Measurements from ENCODE around the gene DICER1. TPM values are rescaled to one million over a fixed set of nuclear protein-coding genes. Genes with fewer than 3 reads are reported as not detected.

The DICER1 gene
- total RNA-seq, 2 donors from 2014 or later, result 46.5 to 48.1 TPM

DNA sequence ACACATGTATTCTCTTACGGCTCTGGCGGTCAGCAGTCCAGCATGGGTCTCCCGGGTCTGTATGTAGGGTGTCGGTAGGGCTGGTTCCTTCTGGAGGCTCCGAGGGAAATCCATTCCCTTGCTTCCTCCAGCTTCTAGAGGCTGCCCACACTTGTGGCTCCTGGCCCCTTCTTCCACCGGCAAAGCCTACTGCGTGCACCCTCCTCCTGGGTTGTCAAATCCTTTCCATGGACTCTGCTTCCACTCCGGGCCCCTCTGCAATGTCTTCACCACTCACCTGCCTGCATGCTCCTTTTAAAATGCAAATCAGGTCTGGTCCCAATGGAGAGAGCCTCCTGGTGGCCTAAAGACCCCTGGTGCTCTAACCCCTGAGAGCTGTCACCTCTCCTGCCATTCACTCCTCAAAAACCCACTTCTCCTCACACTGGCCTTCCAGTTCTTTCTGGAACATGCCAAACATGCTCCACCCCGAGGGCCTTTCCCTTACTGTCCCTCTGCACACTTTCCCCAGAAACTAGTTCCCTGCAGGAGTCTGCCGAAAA is 108.5 kb downstream of the DICER1 start:
- no peaks in the 10 kb centered on the region for H3K4me1 Mint-ChIP-seq
- ATAC-seq (replicated peaks), result no peak
- H3K27me3 Mint-ChIP-seq, result peaks cover 20% of the 10 kb centered on the region
- no peaks in the 10 kb centered on the region for H3K9me3 Mint-ChIP-seq
- no peaks in the 10 kb centered on the region for H3K36me3 Mint-ChIP-seq (ENCODE audit: low read depth)
- no peak overlapping the region for H3K4me3 Mint-ChIP-seq
- no peak overlapping the region for H3K27ac Mint-ChIP-seq

DNA sequence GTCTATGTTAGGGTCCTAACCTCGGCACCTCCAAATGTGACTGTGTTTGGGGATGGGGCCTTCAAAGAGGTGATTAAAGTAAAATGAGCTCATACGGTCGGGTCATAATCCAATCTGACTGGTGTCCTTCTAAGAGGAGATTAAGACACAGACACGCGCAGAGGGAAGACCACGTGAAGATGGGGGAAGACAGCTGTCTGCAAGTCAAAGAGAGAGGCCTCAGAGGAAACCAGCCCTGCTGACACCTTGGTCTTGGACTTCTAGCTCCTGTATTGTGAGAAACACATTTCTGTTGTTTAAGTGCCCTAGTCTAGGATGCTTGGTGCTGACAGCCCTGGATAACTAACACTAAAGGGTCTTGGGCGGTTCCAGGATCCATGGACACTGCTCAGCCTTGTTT is 109.6 kb downstream of the DICER1 start:
- Mint-ChIP-seq H3K4me3 (no peak overlapping the region), H3K4me1 (no peaks in the 10 kb centered on the region), H3K27me3 (peaks cover 20% of the 10 kb centered on the region), H3K27ac (no peak overlapping the region), H3K36me3 (ENCODE audit: low read depth) (no peaks in the 10 kb centered on the region), H3K9me3 (no peaks in the 10 kb centered on the region)
- ATAC-seq (replicated peaks), result no peak

DNA sequence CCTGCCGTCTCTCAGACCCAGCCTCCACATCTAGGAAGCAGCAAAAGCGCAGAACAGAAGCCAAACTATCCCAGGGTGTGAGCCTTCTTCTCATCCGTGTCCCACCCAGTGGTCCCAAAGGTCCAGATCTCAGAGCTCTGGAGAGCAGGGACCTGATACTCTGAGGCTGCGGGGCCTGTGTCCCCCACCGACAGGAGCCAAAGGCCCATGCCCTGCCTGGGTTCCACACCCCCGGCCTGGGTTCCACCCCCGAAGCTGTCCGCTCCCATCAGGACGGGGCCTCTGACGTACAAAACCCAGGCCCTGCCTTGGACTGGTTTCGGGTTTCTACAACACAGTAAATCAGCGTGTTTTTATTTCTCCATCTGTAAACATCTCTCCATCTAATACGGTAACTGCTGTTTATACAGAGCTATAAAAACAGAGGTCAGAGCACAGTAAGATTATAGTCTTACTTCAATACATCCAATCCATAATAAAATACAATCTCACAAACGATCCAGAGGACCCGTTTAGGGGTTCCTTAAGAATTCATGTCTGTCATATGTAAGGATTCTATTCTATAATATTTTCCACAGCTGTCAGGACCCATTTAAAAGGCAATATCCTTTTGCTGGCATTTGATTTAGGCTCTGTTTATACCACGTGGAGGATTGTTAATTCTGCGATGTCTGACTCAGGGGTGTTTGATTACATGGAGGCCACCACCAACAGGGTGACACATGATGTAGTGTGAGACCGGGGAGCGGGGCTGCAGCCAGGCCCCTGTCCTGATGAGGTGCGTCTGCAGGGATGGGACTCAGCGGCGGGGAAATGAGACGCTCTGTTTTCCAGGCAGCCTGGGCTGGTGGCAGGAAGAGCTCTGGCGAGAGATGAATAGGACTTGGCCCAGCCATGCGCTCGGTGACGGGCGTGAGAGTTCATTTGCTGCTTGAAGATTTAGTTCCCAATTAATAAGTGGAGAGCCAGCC is 110.3 kb downstream of the DICER1 start:
- no peak overlapping the region for H3K4me3 Mint-ChIP-seq
- peaks cover 20% of the 10 kb centered on the region for H3K27me3 Mint-ChIP-seq
- ATAC-seq (replicated peaks), result no peak

DNA sequence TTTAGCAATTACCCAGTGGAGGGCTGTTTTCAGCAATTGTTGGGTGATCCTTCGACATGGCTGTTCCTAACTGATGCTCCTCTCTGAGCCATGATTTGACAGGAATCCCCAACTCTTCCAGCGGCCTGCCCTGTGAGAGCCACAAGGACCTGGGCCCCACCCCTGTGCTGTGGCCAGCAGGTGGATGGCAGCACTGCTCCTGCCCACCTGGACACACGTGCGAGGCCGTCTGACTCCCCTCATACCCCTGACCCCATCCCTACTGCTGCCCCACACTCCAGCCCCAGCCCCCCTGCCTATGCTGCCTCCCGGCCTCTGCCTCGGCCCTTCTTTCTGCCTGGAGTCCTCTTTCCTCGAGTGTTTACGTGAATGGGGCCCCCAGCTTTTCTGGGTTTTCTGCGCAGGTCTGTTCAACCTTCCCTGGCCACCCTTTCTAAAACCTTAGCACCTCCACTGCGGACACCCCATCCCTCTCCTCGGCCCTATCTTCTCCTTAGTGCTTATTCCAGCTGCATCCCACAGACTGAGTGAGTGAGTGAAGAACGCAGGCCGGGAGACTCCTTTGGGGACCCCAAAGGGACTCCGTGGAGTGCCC is 111.4 kb downstream of the DICER1 start:
- no peaks in the 10 kb centered on the region for H3K36me3 Mint-ChIP-seq (ENCODE audit: low read depth)
- H3K4me3 Mint-ChIP-seq, result no peak overlapping the region
- H3K4me1 Mint-ChIP-seq, result no peaks in the 10 kb centered on the region
- no peak overlapping the region for H3K27ac Mint-ChIP-seq
- peaks cover 20% of the 10 kb centered on the region for H3K27me3 Mint-ChIP-seq
- ATAC-seq (replicated peaks), result no peak
- no peaks in the 10 kb centered on the region for H3K9me3 Mint-ChIP-seq

More for the DNA sequence above, 110.3 kb downstream of the DICER1 start:
- H3K4me1 Mint-ChIP-seq, result no peaks in the 10 kb centered on the region
- H3K9me3 Mint-ChIP-seq, result no peaks in the 10 kb centered on the region
- H3K36me3 Mint-ChIP-seq (ENCODE audit: low read depth), result no peaks in the 10 kb centered on the region
- H3K27ac Mint-ChIP-seq, result no peak overlapping the region

DNA sequence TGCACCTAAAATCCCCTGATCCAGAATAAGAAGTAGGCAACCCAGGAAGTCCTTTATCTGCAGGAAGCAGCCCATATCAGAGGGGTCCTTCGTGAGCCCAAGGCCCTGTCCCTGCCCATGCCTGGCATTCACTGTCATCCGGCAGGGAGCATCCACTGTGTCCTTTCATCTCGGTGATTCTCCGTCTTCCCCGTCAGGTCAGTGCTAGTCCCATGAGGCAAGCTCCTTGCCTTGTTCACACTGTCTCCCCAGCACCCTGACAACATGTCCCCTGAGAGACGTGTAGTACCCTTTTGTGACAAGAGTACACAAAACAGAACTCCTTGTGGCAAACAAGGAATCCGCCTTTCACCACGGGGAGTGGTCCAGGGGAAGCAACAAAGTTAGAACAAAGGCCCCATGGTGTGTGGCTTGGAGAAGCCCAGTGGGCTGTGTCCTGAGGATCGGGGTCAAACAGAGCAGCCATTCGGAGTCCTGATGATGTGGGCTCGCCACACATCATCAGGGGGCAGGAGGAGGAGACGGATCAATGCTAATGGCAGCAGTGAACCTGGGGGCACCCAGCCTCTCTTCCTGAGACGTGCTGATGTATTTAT is 112.1 kb downstream of the DICER1 start:
- ATAC-seq (replicated peaks), result no peak
- H3K27ac Mint-ChIP-seq, result no peak overlapping the region
- no peaks in the 10 kb centered on the region for H3K4me1 Mint-ChIP-seq
- no peak overlapping the region for H3K4me3 Mint-ChIP-seq
- no peaks in the 10 kb centered on the region for H3K36me3 Mint-ChIP-seq (ENCODE audit: low read depth)
- H3K9me3 Mint-ChIP-seq, result no peaks in the 10 kb centered on the region
- H3K27me3 Mint-ChIP-seq, result peaks cover 26% of the 10 kb centered on the region

DNA sequence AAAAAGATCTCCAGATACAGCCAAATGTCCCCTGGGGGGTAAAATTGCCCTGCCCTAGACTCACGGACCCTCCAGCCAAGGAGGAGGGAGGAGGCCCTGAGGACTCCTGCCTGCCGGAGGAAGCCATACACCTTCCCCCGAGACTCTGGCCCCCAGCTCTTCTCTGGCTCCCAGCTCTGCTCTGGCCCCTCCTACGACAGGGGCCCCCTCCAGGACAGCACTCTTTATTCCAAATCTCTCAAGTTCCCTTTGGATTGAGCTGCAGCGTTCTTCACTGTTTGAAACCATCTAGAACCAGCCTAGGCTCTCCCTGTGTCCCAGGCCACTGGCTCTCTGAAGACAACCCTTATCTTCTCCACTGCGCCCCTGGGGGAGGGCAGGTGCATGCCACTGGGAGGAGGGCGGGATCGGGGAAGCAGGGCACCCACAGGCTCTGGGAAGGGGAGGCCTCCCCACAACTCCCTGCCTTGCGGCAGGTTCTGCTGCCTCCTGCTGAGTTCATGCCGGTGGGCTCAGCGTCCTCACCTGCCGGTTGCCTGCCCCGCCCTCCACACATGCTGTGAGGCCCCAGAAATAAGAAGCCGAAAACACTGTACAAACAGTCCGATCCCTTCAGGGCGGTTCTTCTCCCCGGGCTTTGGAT is 112.7 kb downstream of the DICER1 start:
- Mint-ChIP-seq H3K27ac (no peak overlapping the region), H3K4me1 (no peaks in the 10 kb centered on the region), H3K4me3 (no peak overlapping the region), H3K9me3 (no peaks in the 10 kb centered on the region), H3K27me3 (peaks cover 21% of the 10 kb centered on the region), H3K36me3 (ENCODE audit: low read depth) (no peaks in the 10 kb centered on the region)
- no peak for ATAC-seq (replicated peaks)

DNA sequence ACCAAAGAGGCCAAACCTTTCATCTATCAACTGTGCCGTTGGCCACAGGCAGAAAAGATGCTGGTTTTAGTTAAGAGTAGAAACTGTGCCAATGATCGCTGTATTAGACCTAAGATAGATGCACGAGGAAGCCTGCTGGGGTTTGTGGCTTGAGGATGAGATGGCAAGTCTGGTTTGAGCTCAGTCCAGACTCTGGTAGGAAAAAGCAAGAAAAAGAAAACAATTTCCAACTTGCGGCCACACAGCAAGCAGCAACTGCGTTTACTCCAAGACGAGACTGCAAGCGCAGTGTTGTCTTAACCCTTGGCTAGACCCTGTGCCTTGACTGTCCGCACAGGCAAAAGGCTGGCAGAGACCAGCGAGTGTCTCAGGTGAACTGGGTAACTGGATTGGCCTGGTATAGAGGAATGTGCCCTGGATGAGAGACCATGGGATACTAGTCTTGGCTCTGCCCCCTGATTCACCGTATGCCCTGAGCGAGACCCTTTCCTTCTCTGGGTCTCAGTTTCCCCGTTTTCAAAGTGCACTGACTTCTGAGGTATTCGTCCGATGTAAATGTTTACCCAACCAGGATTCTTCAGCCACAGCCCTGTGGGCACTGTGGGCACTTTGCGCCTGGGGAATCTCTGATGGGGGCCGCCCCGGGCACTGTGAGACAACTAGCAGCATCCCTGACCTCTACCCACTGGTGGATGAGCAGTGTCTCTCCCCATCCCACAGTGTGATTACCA is 113.4 kb downstream of the DICER1 start:
- Mint-ChIP-seq H3K4me3 (no peak overlapping the region), H3K27me3 (peaks cover 17% of the 10 kb centered on the region)

DNA sequence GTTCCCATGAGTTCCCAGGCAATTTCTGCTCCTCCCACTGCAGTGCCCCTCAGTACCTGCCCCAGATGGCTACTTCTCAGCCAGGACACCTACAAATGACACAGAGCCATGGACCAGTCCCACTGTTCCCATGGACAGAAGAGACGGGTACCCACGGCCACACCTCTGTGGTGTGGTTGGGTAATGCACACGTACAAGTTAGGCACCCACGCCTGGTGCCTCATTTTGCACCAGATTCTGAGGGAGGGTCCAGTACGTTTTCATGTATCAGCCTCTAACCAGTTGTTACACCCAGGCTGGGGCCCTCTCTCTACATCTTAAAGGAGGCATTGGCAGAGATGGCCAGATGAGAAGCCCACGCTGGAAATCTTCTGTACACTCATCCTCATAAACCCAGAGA is 114.0 kb downstream of the DICER1 start:
- Mint-ChIP-seq H3K36me3 (ENCODE audit: low read depth) (no peaks in the 10 kb centered on the region), H3K4me1 (no peaks in the 10 kb centered on the region), H3K4me3 (no peak overlapping the region), H3K9me3 (no peaks in the 10 kb centered on the region), H3K27ac (no peak overlapping the region), H3K27me3 (peaks cover 16% of the 10 kb centered on the region)
- ATAC-seq (replicated peaks), result no peak

More for the DNA sequence above, 113.4 kb downstream of the DICER1 start:
- Mint-ChIP-seq H3K36me3 (ENCODE audit: low read depth) (no peaks in the 10 kb centered on the region), H3K27ac (no peak overlapping the region), H3K9me3 (no peaks in the 10 kb centered on the region), H3K4me1 (no peaks in the 10 kb centered on the region)
- no peak for ATAC-seq (replicated peaks)

DNA sequence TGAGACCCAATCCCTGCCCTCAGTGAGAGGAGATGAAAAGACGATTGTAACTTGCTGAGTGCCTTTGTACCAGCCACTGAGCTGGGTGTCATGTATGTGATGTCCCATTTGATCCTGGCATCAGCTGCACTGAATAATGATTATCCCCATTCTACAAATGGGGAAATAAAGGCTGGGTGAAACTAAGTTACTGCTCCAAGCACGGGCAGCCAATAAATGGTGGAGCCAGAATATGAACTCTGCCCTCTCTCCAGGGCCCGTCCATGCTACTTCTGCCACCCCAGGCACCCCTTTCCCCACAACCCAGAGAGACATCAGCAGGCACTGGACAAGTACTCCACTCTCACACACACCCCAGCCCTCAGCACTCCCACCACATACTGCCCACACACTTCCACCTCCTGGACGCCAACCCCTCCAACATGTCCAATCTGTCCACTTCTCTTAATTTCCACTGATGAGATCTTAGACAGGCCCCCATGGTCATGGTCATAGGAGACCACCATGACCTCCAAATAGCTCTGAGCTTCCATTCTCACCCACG is 115.8 kb downstream of the DICER1 start:
- Mint-ChIP-seq H3K36me3 (ENCODE audit: low read depth) (no peaks in the 10 kb centered on the region), H3K4me3 (no peak overlapping the region), H3K27me3 (peaks cover 12% of the 10 kb centered on the region), H3K9me3 (no peaks in the 10 kb centered on the region), H3K4me1 (no peaks in the 10 kb centered on the region), H3K27ac (no peak overlapping the region)
- no peak for ATAC-seq (replicated peaks)

DNA sequence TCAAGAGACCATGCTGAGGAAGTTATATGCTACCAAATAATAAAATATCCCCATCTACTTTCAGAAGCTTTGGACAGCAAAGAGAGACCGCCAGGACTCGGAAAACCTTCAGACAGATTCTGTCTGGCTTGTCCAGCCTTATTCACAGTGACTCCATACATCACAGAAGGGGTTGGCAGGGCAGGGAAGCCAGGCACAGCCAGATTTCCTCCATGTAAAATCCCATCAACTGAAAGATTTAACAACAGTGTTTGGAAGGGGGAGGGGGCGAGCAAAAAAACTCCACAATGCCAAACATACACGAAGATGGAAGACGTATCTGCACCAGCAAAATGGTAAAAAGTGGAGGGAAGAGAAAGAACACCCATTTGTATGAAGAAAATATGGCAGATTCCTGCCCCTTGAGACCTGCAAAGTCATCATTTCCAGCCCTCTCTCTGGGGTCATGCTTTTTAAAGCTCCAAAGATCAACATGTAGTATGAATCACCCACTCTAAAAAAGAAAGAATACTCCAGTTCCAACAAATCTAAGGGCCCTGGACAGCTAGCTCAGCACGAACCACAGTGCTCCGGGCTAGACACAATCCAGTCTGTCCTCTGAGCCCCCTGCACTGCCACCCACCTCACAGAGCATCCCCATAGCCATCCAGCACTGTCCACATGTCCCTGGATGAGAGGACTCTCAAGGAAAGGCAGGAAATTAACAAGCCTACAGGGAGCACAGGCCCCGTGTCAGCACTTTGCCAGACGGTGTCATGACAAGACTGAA is 116.4 kb downstream of the DICER1 start:
- H3K27ac Mint-ChIP-seq, result no peak overlapping the region
- no peaks in the 10 kb centered on the region for H3K9me3 Mint-ChIP-seq
- no peak overlapping the region for H3K4me3 Mint-ChIP-seq
- no peaks in the 10 kb centered on the region for H3K36me3 Mint-ChIP-seq (ENCODE audit: low read depth)
- H3K4me1 Mint-ChIP-seq, result no peaks in the 10 kb centered on the region
- H3K27me3 Mint-ChIP-seq, result peaks cover 9% of the 10 kb centered on the region
- no peak for ATAC-seq (replicated peaks)

DNA sequence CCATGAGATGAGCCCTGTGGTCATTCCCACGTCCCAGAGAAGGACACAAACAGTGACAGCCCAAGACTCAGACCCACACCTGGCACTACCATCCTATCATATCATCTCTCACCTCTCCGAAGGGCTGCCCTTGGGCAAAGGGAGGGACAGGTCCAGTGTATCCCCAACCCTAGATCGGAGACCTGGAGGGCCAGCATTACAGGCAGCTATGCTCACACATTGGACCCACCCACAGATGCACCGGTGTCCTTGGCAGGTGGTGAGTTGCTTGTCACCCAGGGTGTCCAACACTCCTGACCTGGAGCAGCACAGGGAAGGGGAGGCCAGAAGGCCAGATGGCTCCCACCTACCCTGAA is 117.4 kb downstream of the DICER1 start:
- Mint-ChIP-seq H3K9me3 (no peaks in the 10 kb centered on the region), H3K4me3 (no peak overlapping the region), H3K27me3 (peaks cover 9% of the 10 kb centered on the region), H3K4me1 (no peaks in the 10 kb centered on the region), H3K27ac (no peak overlapping the region), H3K36me3 (ENCODE audit: low read depth) (no peaks in the 10 kb centered on the region)
- ATAC-seq (replicated peaks), result no peak

DNA sequence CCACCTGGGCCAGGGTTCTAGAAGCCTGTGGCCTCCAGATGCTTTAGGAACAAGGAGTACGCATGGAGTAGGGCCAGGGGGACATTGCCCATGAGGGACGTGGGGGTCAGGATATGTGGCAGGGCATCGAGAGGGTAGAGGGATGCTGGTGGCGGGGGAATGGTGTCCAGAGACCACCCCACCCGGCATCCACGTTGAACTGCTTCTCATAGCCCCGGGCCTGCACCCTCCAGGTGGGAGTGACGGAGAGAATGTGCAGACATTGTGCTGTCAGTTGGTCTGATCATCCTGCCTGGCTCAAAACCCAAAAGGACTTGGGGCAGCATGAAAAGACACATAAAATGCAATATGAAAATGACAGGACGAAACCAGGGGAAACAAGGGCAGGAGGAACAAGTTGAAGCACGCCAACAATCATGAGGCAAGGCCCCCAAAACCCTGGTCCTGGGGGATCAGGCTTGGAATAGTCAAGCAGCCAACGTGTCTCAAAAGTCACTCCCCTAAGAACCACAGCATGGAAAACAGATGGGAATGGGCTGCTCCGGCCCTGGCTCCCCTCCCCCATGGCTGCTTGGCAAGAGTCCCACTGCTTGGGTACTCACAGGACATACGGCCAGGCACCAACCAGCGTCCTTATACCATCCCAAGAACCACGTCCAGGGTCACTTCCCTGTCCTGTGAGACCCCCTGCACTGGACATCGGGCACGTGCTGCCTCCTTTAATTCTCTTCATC is 117.9 kb downstream of the DICER1 start:
- H3K4me1 Mint-ChIP-seq, result no peaks in the 10 kb centered on the region
- no peak overlapping the region for H3K4me3 Mint-ChIP-seq
- H3K36me3 Mint-ChIP-seq (ENCODE audit: low read depth), result no peaks in the 10 kb centered on the region
- H3K27ac Mint-ChIP-seq, result no peak overlapping the region
- H3K9me3 Mint-ChIP-seq, result no peaks in the 10 kb centered on the region
- peaks cover 9% of the 10 kb centered on the region for H3K27me3 Mint-ChIP-seq
- ATAC-seq (replicated peaks), result no peak

Data from activated T-helper 17 cell treated with anti-CD3 and anti-CD28 coated beads, Interleukin-2, amount 50 U/mL, for 72 hours (primary cell).